ENCODE data around the gene SLC26A2.
"Not testable (repeated sequence)": the region's sequence is repeated elsewhere in the genome, so short reads cannot be mapped to it uniquely, and the experiment has no call there.

The SLC26A2 gene

GRCh38 chr5:149937610-149938009, 22.9 kb upstream of the SLC26A2 start:
- DNase-seq: peak in 1 of 2 experiments; percentile 6

DNA sequence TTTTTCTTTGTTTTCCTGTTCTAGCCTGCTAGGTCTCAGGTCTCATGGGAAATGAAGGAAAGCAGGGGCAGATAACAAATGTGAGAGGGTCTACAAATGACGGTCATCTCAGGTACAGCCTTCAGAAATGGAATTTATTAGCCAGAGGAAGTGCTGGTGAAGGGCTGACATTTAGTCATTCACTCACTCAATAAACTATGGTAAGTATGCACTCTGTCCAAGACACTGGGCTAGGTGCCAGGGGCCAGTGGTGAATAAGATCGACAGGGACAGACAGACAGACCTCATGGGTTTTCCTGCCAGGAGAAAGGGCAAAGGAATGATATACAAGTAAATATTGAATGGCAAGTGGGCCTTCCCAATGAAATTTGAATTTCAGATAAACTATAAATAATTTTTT, 22.3 kb upstream of the SLC26A2 start:
- DNase-seq: no peak

GRCh38 chr5:149938791-149939358, 21.7 kb upstream of the SLC26A2 start:
- no peak for DNase-seq

DNA sequence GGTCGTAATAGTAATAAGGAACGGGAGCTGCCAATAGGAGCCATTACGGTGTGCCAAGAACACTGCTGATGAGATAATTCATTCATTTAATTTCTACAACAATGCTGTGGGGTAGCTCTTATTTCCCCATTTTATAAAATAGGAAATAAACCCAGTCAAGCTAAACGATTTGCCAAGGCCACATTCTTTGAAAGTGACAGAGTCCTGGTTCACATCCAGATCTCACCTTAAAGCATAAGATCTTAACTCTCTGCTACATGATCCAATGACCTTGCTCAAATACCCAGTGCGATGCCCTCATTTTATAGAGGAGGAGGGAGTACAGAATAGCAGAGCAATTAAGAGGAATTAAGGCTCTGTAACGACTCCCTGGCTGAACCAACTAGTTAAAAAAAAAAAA, 21.0 kb upstream of the SLC26A2 start:
- no peak for DNase-seq

DNA sequence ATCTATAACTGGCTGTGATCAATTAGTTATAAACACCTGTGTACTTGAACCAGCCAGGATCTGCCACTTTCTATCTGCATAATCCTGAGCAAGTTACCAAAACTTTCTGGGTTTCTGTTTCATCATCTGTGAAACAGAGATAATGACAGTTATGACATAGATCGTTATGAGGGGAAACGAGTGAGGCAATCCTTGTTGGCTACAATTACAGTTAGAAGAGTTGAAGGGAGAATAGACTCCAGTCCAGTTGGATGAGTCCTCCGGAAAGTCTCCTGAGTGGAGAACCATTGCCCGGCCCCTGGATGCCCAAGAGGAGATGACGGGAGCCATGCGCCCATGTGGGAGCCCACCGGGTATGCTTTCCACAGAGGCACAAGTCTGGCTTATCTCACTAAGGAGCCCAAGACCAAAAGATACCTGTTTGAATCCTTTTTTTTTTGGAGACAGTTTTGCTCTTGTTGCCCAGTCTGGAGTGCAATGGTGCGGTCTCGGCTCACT, 20.4 kb upstream of the SLC26A2 start:
- no peak for DNase-seq

DNA sequence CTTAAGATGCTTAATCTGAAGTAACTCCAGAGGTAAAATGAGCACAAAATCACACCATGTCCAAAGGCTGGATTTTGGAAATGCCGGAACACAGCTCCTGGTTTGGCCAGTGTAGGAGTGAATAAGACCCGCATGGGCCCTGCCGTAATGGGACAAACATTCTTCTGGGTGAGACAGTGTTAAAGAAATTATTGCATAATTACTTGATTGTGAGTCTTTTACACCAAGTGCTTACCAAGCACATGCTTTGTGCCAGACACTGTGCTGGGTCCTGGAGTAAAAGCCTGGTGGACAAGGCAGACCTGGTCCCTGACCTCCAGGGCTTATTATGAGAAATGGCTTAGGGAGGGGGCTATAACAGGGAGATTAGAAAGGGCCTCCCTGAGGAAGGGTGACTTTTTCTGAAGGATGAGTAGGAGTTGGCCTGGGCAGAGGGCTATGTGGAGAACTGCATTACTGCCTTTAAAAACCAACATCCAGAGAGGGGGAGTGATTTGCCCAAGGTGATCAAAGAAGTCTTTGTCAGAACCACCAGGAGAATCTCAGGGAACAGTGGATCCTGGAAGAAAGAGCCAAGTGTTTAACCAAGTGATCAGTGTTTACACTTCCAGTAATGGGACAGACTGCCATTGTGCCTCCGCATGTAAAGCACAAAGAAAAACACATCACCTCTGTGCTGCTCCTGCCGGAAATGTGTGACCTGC, 19.5 kb upstream of the SLC26A2 start:
- no peak for DNase-seq

- no peak for DNase-seq
These were observed 18.8 kb upstream of the SLC26A2 start for GRCh38 chr5:149941795-149942194.

GRCh38 chr5:149942199-149942598, 18.4 kb upstream of the SLC26A2 start:
- no peak for DNase-seq

DNA sequence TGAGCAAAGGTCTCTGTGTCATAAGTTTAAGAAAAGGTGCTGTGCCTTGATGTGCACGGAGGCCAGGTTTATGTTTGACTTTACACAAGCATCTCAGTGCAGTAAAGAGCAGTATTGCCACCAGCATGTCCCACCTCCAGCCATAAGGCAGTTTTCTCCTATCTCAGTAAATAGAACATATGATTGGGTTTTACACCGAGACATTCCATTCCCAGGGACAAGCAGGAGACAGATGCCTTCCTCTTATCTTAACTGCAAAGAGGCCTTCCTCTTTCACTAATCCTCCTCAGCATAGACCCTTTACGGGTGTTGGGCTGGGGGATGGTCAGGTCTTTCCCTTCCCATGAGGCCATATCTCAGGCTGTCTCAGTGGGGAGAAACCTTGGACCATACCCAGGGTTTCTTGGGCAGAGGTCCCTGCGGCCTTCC, 17.8 kb upstream of the SLC26A2 start:
- DNase-seq: not testable (repeated sequence)

GRCh38 chr5:149943177-149943949, 17.2 kb upstream of the SLC26A2 start:
- DNase-seq: not testable (repeated sequence)

DNA sequence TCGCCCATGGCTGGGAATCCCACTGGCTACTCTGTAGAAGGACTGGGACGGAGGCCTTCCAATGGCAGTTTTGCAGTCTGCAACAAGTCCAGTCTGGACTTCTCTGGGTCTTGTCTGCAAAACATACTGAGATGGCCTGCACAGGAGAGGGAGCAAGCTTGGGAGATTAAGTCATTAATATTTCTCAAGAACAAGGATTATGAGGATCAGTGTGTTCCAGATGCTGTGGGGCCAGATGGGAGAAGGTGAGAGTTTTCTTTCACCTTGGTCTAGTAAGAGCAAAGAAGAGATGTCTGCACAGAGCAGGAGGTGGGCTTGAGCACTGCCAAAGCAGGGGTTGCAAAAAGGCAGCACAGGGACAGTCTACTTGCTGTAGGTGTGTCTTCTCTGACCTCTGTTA, 15.9 kb upstream of the SLC26A2 start, which contains the start of gene PDE6A:
TSS of gene PDE6A (minus strand) at position 128 of the 400 bp plus-strand sequence. CDS start at position 8, 120 bp downstream.
- no peak for DNase-seq

DNA sequence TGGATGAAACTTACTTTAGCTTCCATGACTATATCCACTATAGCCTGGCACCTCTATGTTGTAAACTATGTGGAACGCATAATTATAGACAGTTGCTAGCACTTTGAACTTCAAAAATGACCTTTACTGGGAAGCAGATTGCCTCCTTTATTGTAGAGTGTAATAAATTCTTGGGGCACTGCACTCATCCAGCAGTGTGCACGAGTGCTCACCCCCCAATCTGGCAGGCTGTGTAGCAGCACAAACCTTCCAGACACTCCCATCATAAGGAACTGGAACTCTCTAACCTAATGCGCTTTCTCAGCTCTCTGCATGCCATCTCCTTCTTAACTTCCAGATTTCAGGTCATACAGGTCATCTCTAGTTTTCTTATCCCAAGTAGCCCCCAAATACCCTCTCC, 14.4 kb upstream of the SLC26A2 start:
- no peak for DNase-seq

DNA sequence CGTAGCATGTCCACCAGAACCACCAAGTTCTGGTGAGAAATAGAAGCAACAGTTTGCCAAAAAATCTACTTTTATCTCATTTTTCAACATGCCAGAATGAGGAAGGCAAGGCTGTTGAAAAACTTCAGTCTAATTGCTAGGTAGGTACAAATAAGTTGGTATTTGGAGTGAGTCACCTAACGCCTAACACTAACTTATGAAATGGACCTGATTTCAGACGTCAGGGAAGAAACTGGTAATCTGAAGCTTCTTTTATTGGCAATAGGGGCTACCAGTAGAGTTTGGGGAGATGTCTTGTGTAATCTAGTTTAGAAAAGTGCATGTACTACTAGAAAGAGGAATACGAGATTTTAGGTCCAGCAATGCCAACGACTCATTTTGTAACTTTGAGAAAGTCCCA, 11.6 kb upstream of the SLC26A2 start:
- no peak for DNase-seq

DNA sequence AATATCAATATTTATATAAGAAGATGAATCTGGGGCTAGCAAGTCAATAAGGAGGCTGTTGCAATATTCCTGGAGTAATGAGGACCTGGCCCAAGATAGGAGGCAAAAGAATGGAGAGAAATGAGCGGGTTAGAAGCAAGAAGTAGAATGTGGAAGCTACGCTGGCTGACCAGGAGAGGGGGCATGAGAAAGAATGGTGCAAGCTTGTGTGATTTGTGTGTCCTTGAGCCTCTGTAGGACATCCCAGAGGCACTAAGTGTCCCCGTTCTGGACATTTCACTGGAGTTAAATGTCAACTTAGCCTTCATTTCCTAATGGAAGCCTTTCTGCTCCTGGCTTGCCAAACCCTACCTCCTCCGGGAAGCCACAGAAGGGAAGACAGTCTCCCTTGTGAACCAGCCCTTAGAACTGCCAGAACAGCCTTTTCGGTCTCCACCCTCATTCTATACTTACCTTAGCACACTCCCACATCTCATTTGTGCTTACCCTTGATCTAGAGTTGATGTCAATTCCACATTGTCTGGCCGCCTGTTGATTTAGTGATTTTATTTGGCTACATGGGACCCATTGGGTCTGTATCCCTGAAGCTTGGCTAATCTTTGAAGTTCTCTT, 9.3 kb upstream of the SLC26A2 start:
- no peak for DNase-seq

DNA sequence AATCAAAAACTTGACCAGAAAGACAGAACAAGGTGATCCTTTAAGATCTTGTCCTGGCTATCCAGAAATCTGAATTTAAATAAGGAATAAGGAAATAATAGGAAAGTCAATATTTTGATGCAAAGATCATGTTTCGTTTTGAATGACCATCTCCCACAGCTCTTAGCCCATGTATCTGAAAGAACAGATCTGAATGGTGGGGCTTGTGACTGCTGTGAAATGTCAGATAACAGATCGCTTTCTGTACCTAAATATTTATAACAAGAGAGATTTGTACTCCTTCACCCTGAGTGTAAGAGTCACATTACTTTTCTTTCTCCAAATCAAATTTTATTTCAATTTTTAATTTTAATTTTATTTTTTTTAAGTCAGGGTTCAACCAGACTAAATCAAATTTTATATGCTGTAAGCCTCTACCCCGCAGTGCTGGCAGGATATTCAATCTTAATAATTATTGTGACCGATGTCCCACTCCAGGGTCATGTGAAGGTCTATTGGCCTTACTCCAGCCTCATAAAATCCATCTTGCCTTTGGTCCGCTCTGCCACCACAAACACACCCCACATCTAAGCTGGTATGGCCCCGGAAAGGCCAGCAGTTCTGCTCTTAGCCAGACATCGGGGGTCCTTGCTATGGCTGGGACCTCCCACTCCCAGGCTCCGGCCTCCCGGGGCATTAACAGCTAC, 7.0 kb upstream of the SLC26A2 start:
- no peak for DNase-seq

DNA sequence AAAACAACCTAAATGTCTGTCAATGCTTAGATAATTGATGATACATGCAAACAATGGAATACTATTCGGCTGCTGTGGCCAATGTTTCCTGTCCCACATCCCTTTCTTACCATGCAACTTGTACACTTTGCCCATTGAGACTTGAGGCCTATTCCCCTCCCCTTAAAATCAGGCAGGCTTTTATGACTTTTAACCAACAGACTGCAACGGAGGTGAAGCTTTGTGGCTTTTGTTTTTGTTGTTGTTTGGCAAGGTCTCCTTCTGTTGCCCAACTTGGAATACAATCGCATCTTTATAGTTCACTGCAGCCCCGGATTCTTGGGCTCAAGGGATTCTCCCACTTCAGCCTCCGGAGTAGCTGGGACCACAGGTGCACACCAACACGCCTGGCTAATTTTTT, 5.8 kb upstream of the SLC26A2 start:
- DNase-seq: no peak

GRCh38 chr5:149956685-149957084, 3.9 kb upstream of the SLC26A2 start:
- no peak for DNase-seq

DNA sequence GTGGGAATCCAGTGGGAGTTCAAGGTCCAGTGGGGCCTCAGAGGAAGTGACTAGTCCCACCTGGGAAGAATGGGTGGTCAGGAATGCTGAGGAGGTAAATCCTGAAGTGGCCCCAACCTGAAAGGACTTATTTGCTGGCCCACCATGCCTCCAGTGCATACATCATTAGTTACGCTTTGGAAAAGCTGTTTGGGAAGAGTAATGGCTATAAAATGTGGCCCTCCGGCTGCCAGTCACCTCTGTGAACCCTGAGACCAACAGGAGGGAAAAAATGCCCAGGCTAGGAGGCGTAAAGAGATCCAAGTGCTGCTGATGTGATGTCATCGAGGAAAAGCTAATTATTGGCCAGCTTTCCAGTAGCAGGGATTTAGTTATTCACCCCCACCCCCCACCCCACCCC, 2.7 kb upstream of the SLC26A2 start:
- DNase-seq: no peak

DNA sequence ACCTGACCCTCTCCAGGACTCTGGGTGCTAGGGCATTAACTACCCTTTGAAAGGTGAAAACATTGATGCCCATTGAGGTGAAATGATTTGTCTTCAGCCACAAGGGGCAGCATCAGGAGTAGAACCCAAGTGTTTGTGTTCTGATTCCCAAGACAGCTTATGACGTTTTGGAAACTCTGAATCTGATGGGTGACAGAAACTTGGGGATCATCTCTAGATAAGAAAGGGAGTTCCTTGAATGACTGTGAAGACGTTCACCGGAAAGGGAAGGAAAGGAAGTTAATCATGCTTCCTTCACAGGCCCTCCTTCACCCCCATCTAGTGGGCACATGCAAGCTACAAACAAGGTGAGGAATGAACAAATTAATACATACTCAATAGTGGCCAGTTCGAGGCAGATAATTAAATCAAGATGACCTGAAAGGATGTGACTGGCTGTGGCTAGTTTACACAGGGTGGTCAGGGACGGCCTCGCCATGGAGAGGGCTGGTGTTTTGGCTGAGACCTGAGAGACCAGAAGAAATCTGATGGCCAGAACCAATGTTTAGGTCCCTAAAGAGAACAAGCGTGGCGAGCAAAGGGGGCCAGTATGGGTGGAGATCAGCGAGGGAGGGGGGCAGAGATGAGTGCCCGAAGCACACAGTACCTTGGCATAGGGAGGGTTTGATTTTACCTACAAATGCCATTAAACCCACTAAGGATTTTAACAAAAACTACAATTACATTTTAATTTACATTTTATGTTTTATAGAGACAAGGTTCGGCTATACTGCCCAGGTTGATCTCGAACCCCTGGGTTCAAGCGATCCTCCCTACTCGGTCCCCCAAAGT, 937 bp upstream of the SLC26A2 start:
- peak in 1 of 2 experiments; percentile 7 for DNase-seq

- no peak for DNase-seq
These were observed 678 bp downstream of the SLC26A2 start for GRCh38 chr5:149961186-149961685.

DNA sequence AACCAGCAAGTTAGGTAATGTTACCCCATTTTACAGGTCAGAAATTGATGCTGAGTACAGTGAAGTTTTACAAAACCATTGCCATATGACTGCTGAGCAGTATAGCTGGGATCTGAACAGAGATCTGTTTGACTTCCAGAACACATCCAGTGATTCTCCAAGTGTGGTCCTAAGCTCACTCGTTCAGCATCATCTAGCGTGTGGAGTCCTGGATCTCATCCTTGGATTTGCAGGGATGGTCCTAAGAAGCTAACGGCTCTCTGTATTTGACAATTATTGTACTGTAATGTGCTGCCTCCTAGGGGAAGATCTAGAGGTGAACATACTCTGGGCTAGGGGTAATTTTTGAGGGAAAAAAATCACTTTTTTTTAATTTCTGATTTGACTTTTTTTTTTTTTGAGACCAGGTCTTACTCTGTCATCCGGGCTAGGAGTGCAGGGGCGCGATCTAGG, 1.4 kb downstream of the SLC26A2 start:
- no peak for DNase-seq
